HEK293 (cell line): ENCODE data around the gene PRUNE2.
A peak's percentile ranks its signal among the peaks of the same experiment; 100 is the strongest.
"Not testable (repeated sequence)": the region's sequence is repeated elsewhere in the genome, so short reads cannot be mapped to it uniquely, and the experiment has no call there.

Experiments used
- CTCF ChIA-PET: fragments of 350-600 bp; formaldehyde crosslinking; extraction: SDS; loops from one replicate; lab custom pipeline; 2021; ENCODE audit warnings: antibody characterized with exemption; lab: Yijun Ruan, JAX
- POLR2A ChIA-PET: fragments of 300-600 bp; formaldehyde crosslinking; extraction: SDS; loops from one replicate; lab custom pipeline; 2020; ENCODE audit warnings: antibody characterized with exemption, inconsistent platforms; lab: Yijun Ruan, JAX
- H3K27ac ChIP-seq: fragments of 200-500 bp; sonication (Bioruptor generic); 2 replicates; pipeline ENCODE4 v1.5.1; 2014; ENCODE audit warnings: low read depth, low read length, control low read depth, inconsistent platforms; ENCODE audit errors: extremely low read depth
- H3K36me3 ChIP-seq, 2 experiments: fragments of 200-500 bp in 1 of 2; sonication (Bioruptor generic) in 1 of 2; 1 replicate in 1 of 2; 2 replicates in 1 of 2; pipeline ENCODE4 v1.5.1; 2014 to 2017; ENCODE audit warnings: inconsistent platforms in 2 of 2, low read length in 2 of 2; ENCODE audit not compliant: control insufficient read depth in 2 of 2, insufficient read depth in 1 of 2
- H3K4me1 ChIP-seq: fragments of 200-500 bp; sonication (Bioruptor generic); 2 replicates; pipeline ENCODE4 v1.5.1; 2014; ENCODE audit warnings: mild to moderate bottlenecking, low read length, inconsistent platforms; ENCODE audit not compliant: control insufficient read depth, insufficient read depth
- H3K4me3 ChIP-seq: 2 replicates; pipeline ENCODE4 v1.5.1; 2011; ENCODE audit warnings: low read depth, mild to moderate bottlenecking, control low read depth, low read length, moderate library complexity
- H3K9me3 ChIP-seq: fragments of 200-500 bp; sonication (Bioruptor generic); 2 replicates; pipeline ENCODE4 v1.5.1; 2014; ENCODE audit warnings: low read depth, low read length, inconsistent platforms; ENCODE audit not compliant: control insufficient read depth, insufficient read depth
- BCL11A ChIP-seq: fragments of 450-650 bp; formaldehyde crosslinking; IDR thresholded peaks from 2 replicates; pipeline ENCODE4 v1.5.1; 2016; ENCODE audit warnings: low read depth, missing biosample characterization, missing genetic modification characterization
- FEZF1 ChIP-seq: fragments of 450-650 bp; formaldehyde crosslinking; IDR thresholded peaks from 2 replicates; pipeline ENCODE4 v1.5.1; 2016; ENCODE audit warnings: missing biosample characterization, missing genetic modification characterization
- PRDM10 ChIP-seq: fragments of 450-650 bp; formaldehyde crosslinking; IDR thresholded peaks from 2 replicates; pipeline ENCODE4 v1.5.1; 2016; ENCODE audit warnings: missing biosample characterization, missing genetic modification characterization
- ZNF10 ChIP-seq: fragments of 450-650 bp; formaldehyde crosslinking; IDR thresholded peaks from 2 replicates; pipeline ENCODE4 v1.5.1; 2017; ENCODE audit warnings: missing biosample characterization, missing genetic modification characterization
- ZNF132 ChIP-seq: fragments of 450-650 bp; formaldehyde crosslinking; IDR thresholded peaks from 2 replicates; pipeline ENCODE4 v1.5.1; 2017; ENCODE audit warnings: missing biosample characterization, missing genetic modification characterization, borderline replicate concordance
- ZNF140 ChIP-seq: fragments of 450-650 bp; formaldehyde crosslinking; IDR thresholded peaks from 2 replicates; pipeline ENCODE4 v1.5.1; 2016; ENCODE audit warnings: missing biosample characterization, missing genetic modification characterization
- ZNF155 ChIP-seq: fragments of 450-650 bp; formaldehyde crosslinking; IDR thresholded peaks from 2 replicates; pipeline ENCODE4 v1.5.1; 2016; ENCODE audit warnings: missing biosample characterization, missing genetic modification characterization
- ZNF221 ChIP-seq: fragments of 450-650 bp; formaldehyde crosslinking; IDR thresholded peaks from 2 replicates; pipeline ENCODE4 v1.5.1; 2017; ENCODE audit warnings: missing biosample characterization, missing genetic modification characterization, borderline replicate concordance
- ZNF311 ChIP-seq: fragments of 450-650 bp; formaldehyde crosslinking; IDR thresholded peaks from 2 replicates; pipeline ENCODE4 v1.5.1; 2017; ENCODE audit warnings: missing biosample characterization, missing genetic modification characterization, borderline replicate concordance
- ZNF366 ChIP-seq: fragments of 450-650 bp; formaldehyde crosslinking; conservative IDR thresholded peaks from 2 replicates; pipeline ENCODE4 v1.5.1; 2016; ENCODE audit warnings: missing biosample characterization, missing genetic modification characterization
- ZNF548 ChIP-seq: fragments of 450-650 bp; formaldehyde crosslinking; IDR thresholded peaks from 2 replicates; pipeline ENCODE4 v1.5.1; 2016; ENCODE audit warnings: missing biosample characterization, missing genetic modification characterization
- ZNF664 ChIP-seq: fragments of 450-650 bp; formaldehyde crosslinking; IDR thresholded peaks from 2 replicates; pipeline ENCODE4 v1.5.1; 2016; ENCODE audit warnings: missing biosample characterization, missing genetic modification characterization
- ZNF677 ChIP-seq: fragments of 450-650 bp; IDR thresholded peaks from 2 replicates; pipeline ENCODE4 v1.5.0; 2018; ENCODE audit warnings: missing biosample characterization, mild to moderate bottlenecking, missing genetic modification characterization, moderate library complexity
- ZNF777 ChIP-seq: fragments of 450-650 bp; formaldehyde crosslinking; IDR thresholded peaks from 2 replicates; pipeline ENCODE4 v1.5.1; 2017; ENCODE audit warnings: missing biosample characterization, missing genetic modification characterization, borderline replicate concordance
- ZSCAN16 ChIP-seq: fragments of 450-650 bp; formaldehyde crosslinking; IDR thresholded peaks from 2 replicates; pipeline ENCODE4 v1.5.1; 2016; ENCODE audit warnings: missing biosample characterization, missing genetic modification characterization
- TF ChIP-seq, protein P1 (sequence below): fragments of 450-650 bp; formaldehyde crosslinking; IDR thresholded peaks from 2 replicates; pipeline ENCODE4 v1.5.1; 2016; ENCODE audit warnings: missing biosample characterization, missing genetic modification characterization

PRUNE2 gene

GRCh38 chr9:76595645-76596044, 310.3 kb downstream of the PRUNE2 start (continued):
- TF ChIP-seq ZNF221 (tag by site-specific recombination) (no peak), ZNF155 (tag by site-specific recombination) (no peak), ZNF677 (tag by site-specific recombination) (no peak), FEZF1 (tag by site-specific recombination) (no peak), ZNF366 (no peak), ZNF132 (no peak), ZSCAN16 (tag by site-specific recombination) (no peak), ZNF140 (tag by site-specific recombination) (no peak), ZNF664 (tag by site-specific recombination) (no peak)
- TF ChIP-seq, protein P1, sequence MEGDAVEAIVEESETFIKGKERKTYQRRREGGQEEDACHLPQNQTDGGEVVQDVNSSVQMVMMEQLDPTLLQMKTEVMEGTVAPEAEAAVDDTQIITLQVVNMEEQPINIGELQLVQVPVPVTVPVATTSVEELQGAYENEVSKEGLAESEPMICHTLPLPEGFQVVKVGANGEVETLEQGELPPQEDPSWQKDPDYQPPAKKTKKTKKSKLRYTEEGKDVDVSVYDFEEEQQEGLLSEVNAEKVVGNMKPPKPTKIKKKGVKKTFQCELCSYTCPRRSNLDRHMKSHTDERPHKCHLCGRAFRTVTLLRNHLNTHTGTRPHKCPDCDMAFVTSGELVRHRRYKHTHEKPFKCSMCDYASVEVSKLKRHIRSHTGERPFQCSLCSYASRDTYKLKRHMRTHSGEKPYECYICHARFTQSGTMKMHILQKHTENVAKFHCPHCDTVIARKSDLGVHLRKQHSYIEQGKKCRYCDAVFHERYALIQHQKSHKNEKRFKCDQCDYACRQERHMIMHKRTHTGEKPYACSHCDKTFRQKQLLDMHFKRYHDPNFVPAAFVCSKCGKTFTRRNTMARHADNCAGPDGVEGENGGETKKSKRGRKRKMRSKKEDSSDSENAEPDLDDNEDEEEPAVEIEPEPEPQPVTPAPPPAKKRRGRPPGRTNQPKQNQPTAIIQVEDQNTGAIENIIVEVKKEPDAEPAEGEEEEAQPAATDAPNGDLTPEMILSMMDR (tag by site-specific recombination): no peak

GRCh38 chr9:76594764-76595424, 311.0 kb downstream of the PRUNE2 start:
- peak; percentile 64 for TF ChIP-seq PRDM10 (tag by site-specific recombination)
- TF ChIP-seq ZNF311: no peak
- TF ChIP-seq BCL11A: no peak
- TF ChIP-seq ZNF777 (tag by site-specific recombination): no peak
- CTCF ChIA-PET: no interaction called here
- Histone ChIP-seq H3K36me3 (no peaks in the 10 kb centered on the region), H3K27ac (no peak overlapping the region), H3K4me1 (no peaks in the 10 kb centered on the region), H3K9me3 (no peaks in the 10 kb centered on the region), H3K4me3 (no peak overlapping the region)
- POLR2A ChIA-PET: no interaction called here

DNA sequence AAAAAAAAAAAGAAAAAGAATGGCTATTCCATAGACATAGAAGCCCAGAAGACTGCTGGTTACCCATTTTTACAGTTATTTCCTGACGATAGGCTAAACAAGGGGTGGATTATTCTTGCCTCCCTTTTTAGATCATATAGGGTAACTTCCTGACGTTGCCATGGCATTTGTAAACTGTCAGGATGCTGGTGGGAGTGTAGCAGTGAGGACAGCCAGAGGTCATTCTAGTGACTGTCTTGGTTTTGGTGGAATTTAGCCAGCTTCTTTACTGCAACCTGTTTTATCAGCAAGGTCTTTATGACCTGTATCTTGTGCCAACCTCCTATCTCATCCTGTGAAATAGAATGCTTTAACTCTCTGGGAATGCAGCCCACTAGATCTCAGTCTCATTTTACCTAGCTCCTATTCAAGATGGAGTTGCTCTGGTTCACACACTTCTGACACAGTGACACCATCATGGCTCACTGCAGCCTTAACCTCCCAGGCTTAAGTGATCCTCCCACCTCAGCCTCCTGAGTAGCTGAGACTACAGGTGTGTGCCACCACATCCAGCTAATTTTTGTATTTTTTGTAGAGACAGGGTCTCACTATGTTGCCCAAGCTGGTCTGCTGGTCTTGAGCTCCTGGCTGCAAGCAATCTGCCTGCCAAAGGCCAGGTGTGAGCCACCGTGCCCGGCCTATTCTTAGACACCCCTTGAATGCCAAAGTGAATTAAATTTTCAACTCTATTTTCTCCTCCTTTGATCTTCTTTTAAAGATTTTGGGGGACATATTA, 311.8 kb downstream of the PRUNE2 start:
- CTCF ChIA-PET, H3K9me3 ChIP-seq, POLR2A ChIA-PET, H3K27ac ChIP-seq, H3K4me3 ChIP-seq, H3K36me3 ChIP-seq, H3K4me1 ChIP-seq: not testable (repeated sequence)

GRCh38 chr9:76592974-76593347, 313.0 kb downstream of the PRUNE2 start:
- H3K9me3 ChIP-seq: no peaks in the 10 kb centered on the region
- no peaks in the 10 kb centered on the region for H3K4me1 ChIP-seq
- no peak overlapping the region for H3K4me3 ChIP-seq
- H3K27ac ChIP-seq: no peak overlapping the region
- ChIA-PET CTCF (no interaction called here), POLR2A (interaction anchor here (1.0 kb wide), 1 partner anchor 134 kb away, joined by 3 read pairs; the partner anchor contains the start of gene GCNT1)
- no peaks in the 10 kb centered on the region for H3K36me3 ChIP-seq
- TF ChIP-seq ZNF10 (tag by site-specific recombination) (no peak), ZNF548 (tag by site-specific recombination) (no peak)
- TF ChIP-seq, all 188 proteins: peak for 0
